GM12874 (cell line): ENCODE results near the gene ADCY3.

Source experiments
- TF ChIP-seq, protein P1 (sequence below): IDR thresholded peaks from 2 replicates; pipeline ENCODE4 v1.5.1; 2011; ENCODE audit warnings: low read depth, mild to moderate bottlenecking, control low read depth, low read length, moderate library complexity; ENCODE audit not compliant: insufficient read depth

The ADCY3 gene

DNA sequence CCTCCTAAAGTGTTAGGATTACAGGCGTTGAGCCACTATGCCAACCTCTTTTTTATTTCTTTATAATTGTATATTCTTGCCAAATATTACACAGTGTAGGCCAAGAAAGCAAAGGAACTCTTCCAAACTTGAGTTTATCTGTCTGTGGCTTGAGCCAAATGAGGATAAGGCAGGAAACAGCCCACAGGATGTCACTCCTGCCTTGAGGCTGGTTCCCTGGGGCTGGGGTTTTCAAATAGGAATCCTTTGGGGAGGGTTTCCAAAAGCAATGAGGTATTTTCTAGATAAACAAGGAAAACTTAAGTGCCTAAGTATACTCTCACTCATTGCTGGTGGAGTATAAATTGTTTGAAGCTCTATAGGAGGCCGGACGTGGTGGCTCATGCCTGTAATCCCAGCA is 56.4 kb downstream of the ADCY3 start:
- TF ChIP-seq, protein P1, sequence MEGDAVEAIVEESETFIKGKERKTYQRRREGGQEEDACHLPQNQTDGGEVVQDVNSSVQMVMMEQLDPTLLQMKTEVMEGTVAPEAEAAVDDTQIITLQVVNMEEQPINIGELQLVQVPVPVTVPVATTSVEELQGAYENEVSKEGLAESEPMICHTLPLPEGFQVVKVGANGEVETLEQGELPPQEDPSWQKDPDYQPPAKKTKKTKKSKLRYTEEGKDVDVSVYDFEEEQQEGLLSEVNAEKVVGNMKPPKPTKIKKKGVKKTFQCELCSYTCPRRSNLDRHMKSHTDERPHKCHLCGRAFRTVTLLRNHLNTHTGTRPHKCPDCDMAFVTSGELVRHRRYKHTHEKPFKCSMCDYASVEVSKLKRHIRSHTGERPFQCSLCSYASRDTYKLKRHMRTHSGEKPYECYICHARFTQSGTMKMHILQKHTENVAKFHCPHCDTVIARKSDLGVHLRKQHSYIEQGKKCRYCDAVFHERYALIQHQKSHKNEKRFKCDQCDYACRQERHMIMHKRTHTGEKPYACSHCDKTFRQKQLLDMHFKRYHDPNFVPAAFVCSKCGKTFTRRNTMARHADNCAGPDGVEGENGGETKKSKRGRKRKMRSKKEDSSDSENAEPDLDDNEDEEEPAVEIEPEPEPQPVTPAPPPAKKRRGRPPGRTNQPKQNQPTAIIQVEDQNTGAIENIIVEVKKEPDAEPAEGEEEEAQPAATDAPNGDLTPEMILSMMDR, result no peak

DNA sequence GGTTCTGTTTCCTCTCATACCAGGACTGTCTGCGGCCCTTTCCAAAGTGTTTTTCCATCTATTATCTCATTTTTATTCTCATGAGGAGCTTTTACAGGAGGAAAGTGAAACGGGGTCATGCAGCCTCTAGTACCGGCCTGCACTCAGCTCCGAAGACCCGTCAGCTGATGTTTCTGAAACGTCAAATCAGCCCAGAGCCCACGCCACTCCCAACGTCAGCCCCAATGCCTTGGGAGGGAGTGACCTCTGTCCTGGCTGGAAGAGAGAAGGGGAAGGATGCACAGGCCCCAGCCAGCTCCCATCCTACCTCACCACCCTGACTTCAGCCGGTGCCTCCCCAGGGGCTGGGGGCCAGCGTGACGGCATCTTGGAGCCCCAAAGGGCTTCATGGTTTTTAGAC is 58.5 kb downstream of the ADCY3 start:
- TF ChIP-seq, protein P1, result no peak

DNA sequence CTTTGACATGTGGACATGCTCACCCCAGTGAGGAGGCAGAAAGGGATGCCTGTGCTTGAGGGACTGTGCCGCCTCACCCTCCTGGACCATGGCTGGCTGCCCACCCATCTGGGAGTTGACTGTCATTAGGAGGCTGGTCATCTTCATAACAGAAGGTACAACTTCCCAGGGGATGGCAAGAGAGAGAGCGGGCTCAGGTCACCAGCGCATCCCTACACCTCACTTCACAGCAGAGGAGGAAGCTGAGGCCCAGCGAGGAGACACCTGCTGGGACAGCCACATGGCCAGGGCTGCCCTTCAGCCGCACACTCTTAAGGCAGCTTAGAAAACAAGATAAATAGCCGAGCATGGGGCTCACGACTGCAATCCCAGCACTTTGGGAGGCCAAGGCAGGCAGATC is 59.4 kb downstream of the ADCY3 start:
- TF ChIP-seq, protein P1, result no peak

DNA sequence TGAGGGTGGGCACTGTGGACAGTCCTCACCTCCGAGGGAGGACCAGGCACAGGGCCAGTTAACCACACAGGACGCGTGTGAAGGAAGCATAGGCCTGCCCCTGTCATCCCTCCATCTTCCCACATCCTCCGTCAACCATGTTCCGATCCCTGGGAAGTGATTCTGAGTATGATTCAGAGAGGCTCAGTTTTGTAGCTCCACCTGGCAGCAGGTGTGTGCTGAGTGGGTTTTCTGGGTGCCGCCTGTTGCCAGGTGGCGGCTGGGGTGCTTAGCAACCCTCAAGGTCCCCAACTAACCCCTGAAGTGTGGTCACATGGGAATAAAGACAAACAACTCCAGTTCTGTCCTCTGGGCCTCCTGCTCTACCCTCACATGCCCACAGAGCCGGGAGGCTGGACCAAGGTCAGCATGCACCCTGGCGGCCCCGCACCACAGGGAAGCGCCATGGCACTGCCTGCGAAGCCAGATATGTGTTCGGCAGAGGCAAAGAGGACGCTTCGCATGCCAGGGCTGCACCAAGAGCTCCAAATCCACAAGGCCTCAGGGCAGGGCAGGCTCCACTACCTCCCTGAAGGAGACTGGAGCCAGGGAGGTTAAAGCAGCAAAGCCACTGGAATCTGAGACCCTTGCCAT is 60.0 kb downstream of the ADCY3 start:
- TF ChIP-seq, protein P1, result no peak

DNA sequence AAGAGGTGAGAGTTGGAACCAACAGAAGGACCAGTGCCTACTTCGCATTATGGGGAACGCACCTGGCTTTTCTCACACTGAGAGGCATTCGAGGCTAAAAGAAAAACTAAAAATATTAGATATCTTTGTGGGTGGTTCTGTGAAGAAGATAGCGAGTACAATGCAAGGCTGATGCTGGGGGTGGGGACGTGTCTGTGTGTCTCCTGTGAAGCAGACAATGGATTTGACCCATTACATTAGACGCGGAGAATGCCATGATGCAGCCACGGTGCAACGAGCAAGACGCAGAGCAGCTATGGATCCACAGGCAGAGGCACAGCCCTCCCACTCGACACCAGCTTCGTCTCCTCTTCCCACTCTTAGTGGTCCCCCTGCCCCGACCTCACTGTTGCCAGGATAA is 61.0 kb downstream of the ADCY3 start:
- TF ChIP-seq, protein P1, result no peak

DNA sequence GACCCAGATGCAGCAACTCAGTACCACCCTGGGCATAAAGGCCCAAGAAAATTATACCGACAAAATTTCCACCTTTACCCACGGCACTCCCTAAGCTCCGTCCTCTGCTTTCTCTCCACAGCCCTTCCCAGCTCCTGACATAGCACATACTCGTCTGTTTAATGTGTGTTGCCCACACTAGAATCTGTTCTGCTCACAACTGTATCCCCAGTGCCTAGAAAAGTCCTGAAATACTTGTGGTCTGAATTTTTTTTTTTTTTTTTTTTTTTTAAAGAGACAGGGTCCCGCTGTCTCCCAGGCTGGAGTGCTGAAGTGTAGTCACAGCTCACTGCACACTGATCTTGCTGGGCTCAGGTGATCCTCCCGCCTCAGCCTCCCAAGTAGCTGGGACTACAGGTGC is 62.3 kb downstream of the ADCY3 start:
- TF ChIP-seq, protein P1, result no peak

DNA sequence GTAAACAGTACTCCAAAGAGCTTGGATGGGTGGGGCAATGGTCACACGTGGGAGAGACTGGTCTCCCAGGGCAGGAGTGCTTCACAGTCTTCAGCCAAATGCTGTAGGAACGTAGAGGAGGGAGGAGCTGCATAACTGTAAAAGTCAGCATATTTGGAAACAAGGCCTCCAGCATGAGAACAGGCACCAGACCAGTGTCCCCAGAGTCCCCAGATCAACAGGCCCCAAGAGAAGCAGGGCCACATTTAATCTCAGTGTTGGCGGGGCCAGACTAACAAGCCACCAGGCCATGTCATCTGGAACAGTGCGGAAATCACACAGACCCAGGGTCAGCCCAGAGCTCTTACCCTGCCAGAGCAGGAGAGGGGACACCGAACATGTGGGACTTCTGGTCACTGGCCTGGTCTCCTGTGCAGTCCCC is 63.2 kb downstream of the ADCY3 start:
- TF ChIP-seq, protein P1, result no peak
